22Rv1 (cell line): ENCODE results near the gene SMYD3.

Experiments used
- H3K27ac ChIP-seq: fragments of 450-650 bp; 2 replicates; pipeline ENCODE4 v1.5.1; 2017
- CTCF ChIP-seq: fragments of 450-650 bp; IDR thresholded peaks from 2 replicates; pipeline ENCODE4 v1.5.1; 2017; ENCODE audit warnings: mild to moderate bottlenecking
- ZFX ChIP-seq: fragments of 450-650 bp; IDR thresholded peaks from 2 replicates; pipeline ENCODE4 v1.6.1; 2017; ENCODE audit warnings: antibody characterized with exemption, borderline replicate concordance

The SMYD3 gene

GRCh38 chr1:245874942-245875580 lies 632.0 kb downstream of the SMYD3 start:
- TF ChIP-seq ZFX (no peak), CTCF (no peak)
- no peak overlapping the region for H3K27ac ChIP-seq

- H3K27ac ChIP-seq, result no peak overlapping the region
- TF ChIP-seq ZFX (no peak), CTCF (no peak)
These were observed 633.0 kb downstream of the SMYD3 start for GRCh38 chr1:245873883-245874671.

- H3K27ac ChIP-seq, result no peak overlapping the region
- TF ChIP-seq CTCF (no peak), ZFX (no peak)
These were observed 634.0 kb downstream of the SMYD3 start for GRCh38 chr1:245873068-245873467.

GRCh38 chr1:245872475-245872874 lies 634.6 kb downstream of the SMYD3 start:
- TF ChIP-seq CTCF (no peak), ZFX (no peak)
- H3K27ac ChIP-seq, result no peak overlapping the region

- TF ChIP-seq ZFX (no peak), CTCF (no peak)
- H3K27ac ChIP-seq, result no peak overlapping the region
These were observed 635.2 kb downstream of the SMYD3 start for GRCh38 chr1:245871915-245872314.

- H3K27ac ChIP-seq, result no peak overlapping the region
- no peak for TF ChIP-seq ZFX
These were observed 635.9 kb downstream of the SMYD3 start for GRCh38 chr1:245871191-245871590.

- no peak overlapping the region for H3K27ac ChIP-seq
- TF ChIP-seq CTCF (no peak), ZFX (no peak)
These were observed 636.4 kb downstream of the SMYD3 start for GRCh38 chr1:245870698-245871097.

- TF ChIP-seq ZFX (no peak), CTCF (no peak)
These were observed 637.2 kb downstream of the SMYD3 start for GRCh38 chr1:245869847-245870246.

More at GRCh38 chr1:245869847-245870246, 637.2 kb downstream of the SMYD3 start:
- no peak overlapping the region for H3K27ac ChIP-seq
